Measurements from ENCODE around the gene RNF17. TPM values are rescaled to one million over a fixed set of nuclear protein-coding genes. Genes with fewer than 3 reads are reported as not detected.

RNF17 gene
- total and polyA plus RNA-seq, 2 of the 8 experiments (the other 6 are each of a cell fraction or from before 2014, with no cell fraction given): not detected

- H2BK20ac ChIP-seq (ENCODE audit: low read length): no peak overlapping the region
- no peak overlapping the region for H3K56ac ChIP-seq (replicated peaks; ENCODE audit: insufficient read length, low read depth, low read length)
- POLR2A ChIA-PET (ENCODE audit: partially characterized antibody): interaction anchor here (0.8 kb wide), 1 partner anchor 18 kb away, joined by 3 read pairs; no protein-coding TSS in a partner anchor
- H3K27me3 ChIP-seq (replicated peaks in 1 of 4; ENCODE audit: control insufficient read depth in 3 of 4, extremely low read depth in 1 of 4, insufficient read depth in 3 of 4, low read length in 3 of 4): no peaks in the 10 kb centered on the region
- no peak overlapping the region for H3K4me3 ChIP-seq (ENCODE audit: extremely low read depth in 1 of 4, insufficient read depth in 2 of 4, low read depth in 3 of 4, low read length in 4 of 4)
- H3K4me1 ChIP-seq (replicated peaks in 1 of 4; ENCODE audit: control insufficient read depth in 3 of 4, insufficient read depth in 4 of 4, low read length in 3 of 4): no peaks in the 10 kb centered on the region
- H2AK5ac ChIP-seq (ENCODE audit: low read depth, low read length): no peak overlapping the region
- no peak overlapping the region for H3K14ac ChIP-seq (ENCODE audit: insufficient read length)
- no peak overlapping the region for H2AFZ ChIP-seq (ENCODE audit: low read length)
- no peak overlapping the region for H4K5ac ChIP-seq (ENCODE audit: insufficient read length, low read depth, low read length)
- no peaks in the 10 kb centered on the region for H3K79me1 ChIP-seq (ENCODE audit: low read depth, low read length)
- no peaks in the 10 kb centered on the region for H3K23me2 ChIP-seq (ENCODE audit: low read depth, low read length)
- H3K36me3 ChIP-seq (ENCODE audit: control insufficient read depth in 2 of 4, insufficient read depth in 4 of 4, low read length in 3 of 4): peaks cover 0 to 39% (median 17%) of the 10 kb centered on the region in 4 experiments; a peak in 6 of 8 replicates
- no peak overlapping the region for H3K18ac ChIP-seq (ENCODE audit: extremely low read depth, low read length)
- no peak overlapping the region for H3K4me2 ChIP-seq (ENCODE audit: insufficient read depth in 1 of 2, low read depth in 2 of 2, low read length in 2 of 2)
- no peak overlapping the region for H2BK5ac ChIP-seq (ENCODE audit: low read depth, low read length)
- FAIRE-seq (no peak), DNase-seq (ENCODE audit: low read depth in 1 of 2, low spot score in 2 of 2) (no peak)
- no peaks in the 10 kb centered on the region for H3K9me3 ChIP-seq (ENCODE audit: insufficient read depth in 2 of 2, low read depth in 1 of 2, low read length in 1 of 2)
- H4K20me1 ChIP-seq (replicated peaks in 1 of 2; ENCODE audit: control insufficient read depth in 1 of 2, insufficient read depth in 2 of 2, low read length in 2 of 2): peaks cover 3 to 9% of the 10 kb centered on the region in 2 experiments
- H3K23ac ChIP-seq (ENCODE audit: insufficient read length): no peak overlapping the region
- no peaks in the 10 kb centered on the region for H3K79me2 ChIP-seq (ENCODE audit: control insufficient read depth in 1 of 2, insufficient read depth in 2 of 2, low read length in 2 of 2)
- H2BK15ac ChIP-seq (ENCODE audit: low read length): no peak overlapping the region
- H2BK12ac ChIP-seq (ENCODE audit: low read depth, low read length): no peak overlapping the region
- H2BK120ac ChIP-seq (replicated peaks; ENCODE audit: low read depth, low read length): no peak overlapping the region
- no peak overlapping the region for H3K27ac ChIP-seq (ENCODE audit: low read depth, low read length)
- peak overlapping the region; percentile 85; the same call in 1 of the 2 replicates for H4K8ac ChIP-seq (ENCODE audit: extremely low read depth, insufficient read depth, low read length)
- 93% methylated on average over 25 of the region's 28 CpGs; no CpG with 5 or more reads in 1 of the 2 experiments for WGBS, 2 experiments (ENCODE audit: extremely low coverage in 1 of 2, insufficient coverage in 1 of 2, insufficient read length in 1 of 2, insufficient replicate concordance in 2 of 2, low coverage in 1 of 2, low lambda C conversion rate in 2 of 2, missing lambda C conversion rate in 1 of 2)
- CTCF ChIA-PET (ENCODE audit: partially characterized antibody): no interaction called here
- no peak overlapping the region for H3K9ac ChIP-seq (replicated peaks in 1 of 4; ENCODE audit: extremely low read depth in 1 of 4, low read depth in 3 of 4, low read length in 3 of 4)
- H3K4ac ChIP-seq (replicated peaks; ENCODE audit: insufficient read length, low read depth, low read length): no peak overlapping the region
- H4K91ac ChIP-seq (replicated peaks; ENCODE audit: insufficient read length, low read length): no peak overlapping the region
- TF ChIP-seq TBP (IDR thresholded peaks at IDR 0.05; ENCODE audit: low read depth, low read length): no peak
These were observed 131.0 kb downstream of the RNF17 start for GRCh38 chr13:24894972-24895300.
